ENCODE results near the gene HNRNPH2. TPM values are rescaled to one million over a fixed set of nuclear protein-coding genes. Genes with fewer than 3 reads are reported as not detected.
A peak's percentile ranks its signal among the peaks of the same experiment; 100 is the strongest.

The HNRNPH2 gene
- total and polyA plus RNA-seq, 2 experiments from 2014 or later = 59.2 to 80.1 TPM

DNA sequence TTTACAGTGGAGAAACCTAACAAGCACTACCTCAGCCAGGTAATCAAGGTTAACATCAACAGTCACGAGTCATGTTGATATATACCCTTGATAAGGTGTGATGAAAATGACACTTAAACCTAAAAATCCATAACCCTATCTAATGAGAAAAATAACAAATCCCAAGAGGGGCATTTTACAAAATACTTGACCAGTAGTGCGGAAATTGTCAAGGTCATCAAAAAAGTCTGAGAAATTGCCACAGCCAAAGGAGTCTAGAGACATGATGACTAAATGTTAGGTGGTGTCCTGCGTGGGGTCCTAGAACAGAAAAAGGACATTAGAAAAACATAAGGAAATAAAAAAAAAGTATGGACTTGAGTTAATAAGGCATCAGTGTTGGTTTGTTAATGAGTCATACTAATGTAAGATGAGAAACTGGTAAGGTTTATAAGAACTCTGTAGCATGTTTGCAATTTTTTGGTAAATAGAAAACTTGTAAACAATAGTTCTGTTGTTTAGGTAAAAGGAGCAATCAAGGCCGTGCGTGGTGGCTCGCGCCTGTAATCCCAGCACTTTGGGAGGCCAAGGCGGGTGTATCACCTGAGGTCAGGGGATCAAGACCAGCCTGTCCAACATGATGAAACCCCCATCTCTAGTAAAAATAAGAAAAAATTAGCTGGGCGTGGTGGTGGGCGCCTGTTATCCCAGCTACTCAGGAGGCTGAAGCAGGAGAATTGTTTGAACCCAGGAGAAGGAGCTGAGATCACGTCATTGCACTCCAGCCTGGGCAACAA, 14.3 kb upstream of the HNRNPH2 start:
- Histone ChIP-seq H4K20me1 (replicated peaks; ENCODE audit: insufficient read depth) (no peaks in the 10 kb centered on the region; the same call in 1 of the 2 replicates), H3F3A (replicated peaks; ENCODE audit: low read depth) (peaks cover 31% of the 10 kb centered on the region), H2AFZ (no peak overlapping the region), H3K27ac (ENCODE audit: low read depth) (peak overlapping the region; percentile 97), H3K9me2 (ENCODE audit: insufficient read depth) (no peaks in the 10 kb centered on the region), H3K27me3 (ENCODE audit: insufficient read depth) (no peaks in the 10 kb centered on the region), H3K36me3 (ENCODE audit: insufficient read depth) (peaks cover 33% of the 10 kb centered on the region), H3K79me2 (replicated peaks; ENCODE audit: insufficient read depth) (peaks cover 26% of the 10 kb centered on the region), H3K4me2 (no peak overlapping the region), H3K4me3 (no peak overlapping the region), H3K4me1 (ENCODE audit: insufficient read depth) (no peaks in the 10 kb centered on the region; the same call in 1 of the 2 replicates)
- Mint-ChIP-seq H3K4me3 (peak overlapping the region; percentile 98; the same call in 2 of the 3 replicates), H3K9me3 (no peaks in the 10 kb centered on the region), H3K27me3 (ENCODE audit: insufficient read depth, low read depth, poor library complexity) (peaks cover 16% of the 10 kb centered on the region), H3K36me3 (ENCODE audit: low read depth) (peaks cover 50% of the 10 kb centered on the region), H3K27ac (peak overlapping the region; percentile 65), H3K4me1 (no peaks in the 10 kb centered on the region; the same call in 2 of the 3 replicates)
- TF ChIP-seq ZNF331 (CRISPR knock-in tag; IDR thresholded peaks at IDR 0.05; ENCODE audit: low read depth) (no peak), JUNB (IDR thresholded peaks at IDR 0.05; ENCODE audit: unreplicated experiment) (no peak)
- TF ChIP-seq, protein P1, sequence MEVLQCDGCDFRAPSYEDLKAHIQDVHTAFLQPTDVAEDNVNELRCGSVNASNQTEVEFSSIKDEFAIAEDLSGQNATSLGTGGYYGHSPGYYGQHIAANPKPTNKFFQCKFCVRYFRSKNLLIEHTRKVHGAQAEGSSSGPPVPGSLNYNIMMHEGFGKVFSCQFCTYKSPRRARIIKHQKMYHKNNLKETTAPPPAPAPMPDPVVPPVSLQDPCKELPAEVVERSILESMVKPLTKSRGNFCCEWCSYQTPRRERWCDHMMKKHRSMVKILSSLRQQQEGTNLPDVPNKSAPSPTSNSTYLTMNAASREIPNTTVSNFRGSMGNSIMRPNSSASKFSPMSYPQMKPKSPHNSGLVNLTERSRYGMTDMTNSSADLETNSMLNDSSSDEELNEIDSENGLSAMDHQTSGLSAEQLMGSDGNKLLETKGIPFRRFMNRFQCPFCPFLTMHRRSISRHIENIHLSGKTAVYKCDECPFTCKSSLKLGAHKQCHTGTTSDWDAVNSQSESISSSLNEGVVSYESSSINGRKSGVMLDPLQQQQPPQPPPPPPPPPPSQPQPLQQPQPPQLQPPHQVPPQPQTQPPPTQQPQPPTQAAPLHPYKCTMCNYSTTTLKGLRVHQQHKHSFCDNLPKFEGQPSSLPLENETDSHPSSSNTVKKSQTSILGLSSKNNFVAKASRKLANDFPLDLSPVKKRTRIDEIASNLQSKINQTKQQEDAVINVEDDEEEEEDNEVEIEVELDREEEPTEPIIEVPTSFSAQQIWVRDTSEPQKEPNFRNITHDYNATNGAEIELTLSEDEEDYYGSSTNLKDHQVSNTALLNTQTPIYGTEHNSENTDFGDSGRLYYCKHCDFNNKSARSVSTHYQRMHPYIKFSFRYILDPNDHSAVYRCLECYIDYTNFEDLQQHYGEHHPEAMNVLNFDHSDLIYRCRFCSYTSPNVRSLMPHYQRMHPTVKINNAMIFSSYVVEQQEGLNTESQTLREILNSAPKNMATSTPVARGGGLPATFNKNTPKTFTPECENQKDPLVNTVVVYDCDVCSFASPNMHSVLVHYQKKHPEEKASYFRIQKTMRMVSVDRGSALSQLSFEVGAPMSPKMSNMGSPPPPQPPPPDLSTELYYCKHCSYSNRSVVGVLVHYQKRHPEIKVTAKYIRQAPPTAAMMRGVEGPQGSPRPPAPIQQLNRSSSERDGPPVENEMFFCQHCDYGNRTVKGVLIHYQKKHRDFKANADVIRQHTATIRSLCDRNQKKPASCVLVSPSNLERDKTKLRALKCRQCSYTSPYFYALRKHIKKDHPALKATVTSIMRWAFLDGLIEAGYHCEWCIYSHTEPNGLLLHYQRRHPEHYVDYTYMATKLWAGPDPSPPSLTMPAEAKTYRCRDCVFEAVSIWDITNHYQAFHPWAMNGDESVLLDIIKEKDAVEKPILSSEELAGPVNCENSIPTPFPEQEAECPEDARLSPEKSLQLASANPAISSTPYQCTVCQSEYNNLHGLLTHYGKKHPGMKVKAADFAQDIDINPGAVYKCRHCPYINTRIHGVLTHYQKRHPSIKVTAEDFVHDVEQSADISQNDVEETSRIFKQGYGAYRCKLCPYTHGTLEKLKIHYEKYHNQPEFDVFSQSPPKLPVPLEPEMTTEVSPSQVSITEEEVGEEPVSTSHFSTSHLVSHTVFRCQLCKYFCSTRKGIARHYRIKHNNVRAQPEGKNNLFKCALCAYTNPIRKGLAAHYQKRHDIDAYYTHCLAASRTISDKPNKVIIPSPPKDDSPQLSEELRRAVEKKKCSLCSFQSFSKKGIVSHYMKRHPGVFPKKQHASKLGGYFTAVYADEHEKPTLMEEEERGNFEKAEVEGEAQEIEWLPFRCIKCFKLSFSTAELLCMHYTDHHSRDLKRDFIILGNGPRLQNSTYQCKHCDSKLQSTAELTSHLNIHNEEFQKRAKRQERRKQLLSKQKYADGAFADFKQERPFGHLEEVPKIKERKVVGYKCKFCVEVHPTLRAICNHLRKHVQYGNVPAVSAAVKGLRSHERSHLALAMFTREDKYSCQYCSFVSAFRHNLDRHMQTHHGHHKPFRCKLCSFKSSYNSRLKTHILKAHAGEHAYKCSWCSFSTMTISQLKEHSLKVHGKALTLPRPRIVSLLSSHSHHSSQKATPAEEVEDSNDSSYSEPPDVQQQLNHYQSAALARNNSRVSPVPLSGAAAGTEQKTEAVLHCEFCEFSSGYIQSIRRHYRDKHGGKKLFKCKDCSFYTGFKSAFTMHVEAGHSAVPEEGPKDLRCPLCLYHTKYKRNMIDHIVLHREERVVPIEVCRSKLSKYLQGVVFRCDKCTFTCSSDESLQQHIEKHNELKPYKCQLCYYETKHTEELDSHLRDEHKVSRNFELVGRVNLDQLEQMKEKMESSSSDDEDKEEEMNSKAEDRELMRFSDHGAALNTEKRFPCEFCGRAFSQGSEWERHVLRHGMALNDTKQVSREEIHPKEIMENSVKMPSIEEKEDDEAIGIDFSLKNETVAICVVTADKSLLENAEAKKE (CRISPR knock-in tag; IDR thresholded peaks at IDR 0.05) = no peak
- DNase-seq (ENCODE audit: low spot score) (no peak), ATAC-seq (no peak)

DNA sequence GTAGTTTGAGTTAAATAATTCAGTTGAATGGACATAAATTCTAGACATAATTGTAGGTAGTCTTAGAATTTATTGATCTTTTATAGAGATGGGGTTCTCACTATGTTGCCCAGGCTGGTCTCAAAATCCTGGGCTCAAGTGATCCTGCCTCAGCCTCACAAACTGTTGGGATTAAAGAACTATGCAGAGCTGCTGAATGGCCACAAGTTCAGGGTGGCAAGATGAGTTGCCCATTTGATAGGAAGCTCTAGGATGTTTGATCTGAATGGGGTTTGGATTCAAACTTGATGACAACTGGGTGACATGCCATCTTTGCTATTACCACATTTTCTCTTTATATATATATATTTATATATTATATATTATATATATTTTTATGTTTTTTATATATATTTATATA, 13.7 kb upstream of the HNRNPH2 start:
- no peaks in the 10 kb centered on the region for H3K9me3 Mint-ChIP-seq
- no peaks in the 10 kb centered on the region for H3K27me3 ChIP-seq (ENCODE audit: insufficient read depth)
- H3K4me3 Mint-ChIP-seq = no peak overlapping the region
- peaks cover 26% of the 10 kb centered on the region for H3K79me2 ChIP-seq (replicated peaks; ENCODE audit: insufficient read depth)
- no peak for TF ChIP-seq POLR2AphosphoS5 (IDR thresholded peaks at IDR 0.05; ENCODE audit: low read depth)
- TF ChIP-seq, protein P2, sequence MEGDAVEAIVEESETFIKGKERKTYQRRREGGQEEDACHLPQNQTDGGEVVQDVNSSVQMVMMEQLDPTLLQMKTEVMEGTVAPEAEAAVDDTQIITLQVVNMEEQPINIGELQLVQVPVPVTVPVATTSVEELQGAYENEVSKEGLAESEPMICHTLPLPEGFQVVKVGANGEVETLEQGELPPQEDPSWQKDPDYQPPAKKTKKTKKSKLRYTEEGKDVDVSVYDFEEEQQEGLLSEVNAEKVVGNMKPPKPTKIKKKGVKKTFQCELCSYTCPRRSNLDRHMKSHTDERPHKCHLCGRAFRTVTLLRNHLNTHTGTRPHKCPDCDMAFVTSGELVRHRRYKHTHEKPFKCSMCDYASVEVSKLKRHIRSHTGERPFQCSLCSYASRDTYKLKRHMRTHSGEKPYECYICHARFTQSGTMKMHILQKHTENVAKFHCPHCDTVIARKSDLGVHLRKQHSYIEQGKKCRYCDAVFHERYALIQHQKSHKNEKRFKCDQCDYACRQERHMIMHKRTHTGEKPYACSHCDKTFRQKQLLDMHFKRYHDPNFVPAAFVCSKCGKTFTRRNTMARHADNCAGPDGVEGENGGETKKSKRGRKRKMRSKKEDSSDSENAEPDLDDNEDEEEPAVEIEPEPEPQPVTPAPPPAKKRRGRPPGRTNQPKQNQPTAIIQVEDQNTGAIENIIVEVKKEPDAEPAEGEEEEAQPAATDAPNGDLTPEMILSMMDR (conservative IDR thresholded peaks at IDR 0.05; ENCODE audit: low read depth in 2 of 2) = no peak
- TF ChIP-seq EZH2phosphoT487 (IDR thresholded peaks at IDR 0.05; ENCODE audit: unreplicated experiment) = no peak
- H3K36me3 ChIP-seq (ENCODE audit: insufficient read depth) = peaks cover 33% of the 10 kb centered on the region
- no peaks in the 10 kb centered on the region for H3K9me2 ChIP-seq (ENCODE audit: insufficient read depth)
- no peak overlapping the region for H3K4me2 ChIP-seq
- H2AFZ ChIP-seq = no peak overlapping the region
- no peak for DNase-seq (ENCODE audit: low spot score)
- peak overlapping the region; percentile 97 for H3K27ac ChIP-seq (ENCODE audit: low read depth)
- H3F3A ChIP-seq (replicated peaks; ENCODE audit: low read depth) = peaks cover 31% of the 10 kb centered on the region
- no peaks in the 10 kb centered on the region; the same call in 1 of the 2 replicates for H4K20me1 ChIP-seq (replicated peaks; ENCODE audit: insufficient read depth)
- peaks cover 53% of the 10 kb centered on the region for H3K36me3 Mint-ChIP-seq (ENCODE audit: low read depth)
- H3K27ac Mint-ChIP-seq = no peak overlapping the region
- no peaks in the 10 kb centered on the region; the same call in 2 of the 3 replicates for H3K4me1 Mint-ChIP-seq
- no peak overlapping the region for H3K4me3 ChIP-seq
- H3K4me1 ChIP-seq (ENCODE audit: insufficient read depth) = no peaks in the 10 kb centered on the region; the same call in 1 of the 2 replicates
- ATAC-seq = no peak
- peaks cover 16% of the 10 kb centered on the region for H3K27me3 Mint-ChIP-seq (ENCODE audit: insufficient read depth, low read depth, poor library complexity)
